Measurements from ENCODE around the gene ROR1. TPM values are rescaled to one million over a fixed set of nuclear protein-coding genes. Genes with fewer than 3 reads are reported as not detected.

ROR1 gene
- total RNA-seq, 1 donor, result 52.5 TPM

GRCh38 chr1:64038965-64039364 is 265.1 kb downstream of the ROR1 start:
- Histone ChIP-seq H3K9me3 (ENCODE audit: low read depth, low read length) (no peaks in the 10 kb centered on the region), H3K79me2 (ENCODE audit: insufficient read depth, low read length) (no peaks in the 10 kb centered on the region), H3K36me3 (ENCODE audit: insufficient read depth, low read length) (no peaks in the 10 kb centered on the region), H3K4me1 (ENCODE audit: insufficient read depth, low read length) (peaks cover 62% of the 10 kb centered on the region), H3K27ac (ENCODE audit: low read depth, low read length) (peak overlapping the region; percentile 94), H3K4me3 (ENCODE audit: insufficient read depth, low read length) (no peak overlapping the region), H3K27me3 (ENCODE audit: insufficient read depth, low read length) (no peaks in the 10 kb centered on the region), H2AFZ (ENCODE audit: low read length) (no peak overlapping the region), H3K4me2 (ENCODE audit: insufficient read depth, low read length) (peak overlapping the region; percentile 35), H4K20me1 (ENCODE audit: insufficient read depth, low read length) (no peaks in the 10 kb centered on the region)
- peak; percentile 9 for DNase-seq (ENCODE audit: insufficient read length, low spot score, missing footprints)
- no peak for TF ChIP-seq CTCF (IDR thresholded peaks at IDR 0.05; ENCODE audit: extremely low read depth, low read depth, low read length)

GRCh38 chr1:64039390-64039926 is 265.6 kb downstream of the ROR1 start:
- no peaks in the 10 kb centered on the region for H3K79me2 ChIP-seq (ENCODE audit: insufficient read depth, low read length)
- peak; percentile 75 for DNase-seq (ENCODE audit: insufficient read length, low spot score, missing footprints)

GRCh38 chr1:64041371-64042131 is 267.7 kb downstream of the ROR1 start:
- Histone ChIP-seq H3K4me3 (ENCODE audit: insufficient read depth, low read length) (no peak overlapping the region), H3K4me2 (ENCODE audit: insufficient read depth, low read length) (no peak overlapping the region), H3K9me3 (ENCODE audit: low read depth, low read length) (no peaks in the 10 kb centered on the region), H3K36me3 (ENCODE audit: insufficient read depth, low read length) (no peaks in the 10 kb centered on the region), H3K4me1 (ENCODE audit: insufficient read depth, low read length) (peaks cover 65% of the 10 kb centered on the region), H3K27ac (ENCODE audit: low read depth, low read length) (peak overlapping the region; percentile 96), H3K27me3 (ENCODE audit: insufficient read depth, low read length) (no peaks in the 10 kb centered on the region), H2AFZ (ENCODE audit: low read length) (no peak overlapping the region), H3K79me2 (ENCODE audit: insufficient read depth, low read length) (peaks cover 2% of the 10 kb centered on the region), H4K20me1 (ENCODE audit: insufficient read depth, low read length) (no peaks in the 10 kb centered on the region)
- TF ChIP-seq CTCF (IDR thresholded peaks at IDR 0.05; ENCODE audit: extremely low read depth, low read depth, low read length), result no peak
- DNase-seq (ENCODE audit: insufficient read length, low spot score, missing footprints), result peak; percentile 58

More at GRCh38 chr1:64039390-64039926, 265.6 kb downstream of the ROR1 start:
- H2AFZ ChIP-seq (ENCODE audit: low read length), result no peak overlapping the region
- H3K27ac ChIP-seq (ENCODE audit: low read depth, low read length), result peak overlapping the region; percentile 94
- H3K27me3 ChIP-seq (ENCODE audit: insufficient read depth, low read length), result no peaks in the 10 kb centered on the region
- H3K4me3 ChIP-seq (ENCODE audit: insufficient read depth, low read length), result no peak overlapping the region
- H3K9me3 ChIP-seq (ENCODE audit: low read depth, low read length), result no peaks in the 10 kb centered on the region
- peaks cover 62% of the 10 kb centered on the region for H3K4me1 ChIP-seq (ENCODE audit: insufficient read depth, low read length)
- H3K4me2 ChIP-seq (ENCODE audit: insufficient read depth, low read length), result peak overlapping the region; percentile 35
- no peaks in the 10 kb centered on the region for H3K36me3 ChIP-seq (ENCODE audit: insufficient read depth, low read length)
- H4K20me1 ChIP-seq (ENCODE audit: insufficient read depth, low read length), result no peaks in the 10 kb centered on the region
- no peak for TF ChIP-seq CTCF (IDR thresholded peaks at IDR 0.05; ENCODE audit: extremely low read depth, low read depth, low read length)

- H3K4me2 ChIP-seq (ENCODE audit: insufficient read depth, low read length), result peak overlapping the region; percentile 70
- H3K36me3 ChIP-seq (ENCODE audit: insufficient read depth, low read length), result no peaks in the 10 kb centered on the region
- no peaks in the 10 kb centered on the region for H4K20me1 ChIP-seq (ENCODE audit: insufficient read depth, low read length)
- H3K27me3 ChIP-seq (ENCODE audit: insufficient read depth, low read length), result no peaks in the 10 kb centered on the region
- H2AFZ ChIP-seq (ENCODE audit: low read length), result no peak overlapping the region
- peaks cover 2% of the 10 kb centered on the region for H3K79me2 ChIP-seq (ENCODE audit: insufficient read depth, low read length)
- peaks cover 65% of the 10 kb centered on the region for H3K4me1 ChIP-seq (ENCODE audit: insufficient read depth, low read length)
- peak overlapping the region; percentile 96 for H3K27ac ChIP-seq (ENCODE audit: low read depth, low read length)
- no peak for TF ChIP-seq CTCF (IDR thresholded peaks at IDR 0.05; ENCODE audit: extremely low read depth, low read depth, low read length)
- no peaks in the 10 kb centered on the region for H3K9me3 ChIP-seq (ENCODE audit: low read depth, low read length)
- no peak overlapping the region for H3K4me3 ChIP-seq (ENCODE audit: insufficient read depth, low read length)
- peak; percentile 70 for DNase-seq (ENCODE audit: insufficient read length, low spot score, missing footprints)
Observed at GRCh38 chr1:64042331-64043100, 268.7 kb downstream of the ROR1 start.

All from osteoblast (primary cell).